DOHH2 (cell line): ENCODE data around the gene NDUFAB1.
"Not testable (repeated sequence)": the region's sequence is repeated elsewhere in the genome, so short reads cannot be mapped to it uniquely, and the experiment has no call there.

Experiments
- H3F3A ChIP-seq: fragments of 200-600 bp; sonication (generic), shearing (Covaris generic); 2 replicates; pipeline ENCODE4 v1.6.0; 2016; ENCODE audit warnings: antibody characterized with exemption, mild to moderate bottlenecking; ENCODE audit not compliant: control insufficient read depth, insufficient read depth
- H3K27ac ChIP-seq: fragments of 200-600 bp; sonication (generic); 2 replicates; pipeline ENCODE4 v1.5.1; 2014; ENCODE audit warnings: low read depth, mild to moderate bottlenecking, low read length, moderate library complexity
- H3K27me3 ChIP-seq: fragments of 200-600 bp; sonication (generic); 2 replicates; pipeline ENCODE4 v1.6.1; 2014; ENCODE audit warnings: mild to moderate bottlenecking, low read length, mixed read lengths; ENCODE audit not compliant: control insufficient read depth
- H3K36me3 ChIP-seq: fragments of 200-600 bp; sonication (generic); 2 replicates; pipeline ENCODE4 v1.6.1; 2014; ENCODE audit warnings: mild to moderate bottlenecking, low read length, moderate library complexity, mixed read lengths; ENCODE audit not compliant: control insufficient read depth
- H3K4me1 ChIP-seq: fragments of 200-600 bp; sonication (generic); 2 replicates; pipeline ENCODE4 v1.6.1; 2014; ENCODE audit warnings: mild to moderate bottlenecking, low read length, mixed read lengths; ENCODE audit not compliant: control insufficient read depth
- H3K4me2 ChIP-seq: fragments of 200-600 bp; sonication (generic); 2 replicates; pipeline ENCODE4 v1.6.0; 2014; ENCODE audit warnings: mild to moderate bottlenecking, low read length, moderate library complexity
- H3K4me3 ChIP-seq: fragments of 200-600 bp; sonication (generic); 2 replicates; pipeline ENCODE4 v1.5.1; 2014; ENCODE audit warnings: mild to moderate bottlenecking, low read length, mixed read lengths
- H3K79me2 ChIP-seq: fragments of 200-600 bp; sonication (generic); 2 replicates; pipeline ENCODE4 v1.6.1; 2014; ENCODE audit warnings: mild to moderate bottlenecking, low read length, mixed read lengths; ENCODE audit not compliant: control insufficient read depth
- H3K9me2 ChIP-seq: fragments of 200-600 bp; sonication (generic); replicated peaks from 2 replicates; pipeline ENCODE4 v1.6.1; 2014; ENCODE audit warnings: mild to moderate bottlenecking, low read length, mixed read lengths; ENCODE audit not compliant: control insufficient read depth
- H3K9me3 ChIP-seq: fragments of 200-600 bp; sonication (generic); 2 replicates; pipeline ENCODE4 v1.6.1; 2014; ENCODE audit warnings: antibody characterized with exemption, low read length, mixed read lengths; ENCODE audit not compliant: control insufficient read depth, insufficient read depth
- H4K20me1 ChIP-seq: fragments of 200-600 bp; sonication (generic); 2 replicates; pipeline ENCODE4 v1.6.0; 2014; ENCODE audit warnings: low read depth, mild to moderate bottlenecking, antibody characterized with exemption, low read length, moderate library complexity; ENCODE audit not compliant: control insufficient read depth, insufficient read depth
- CTCF ChIP-seq: fragments of 200-600 bp; sonication (generic); IDR thresholded peaks from one replicate; pipeline ENCODE4 v1.5.1; 2014; ENCODE audit warnings: antibody characterized with exemption, mild to moderate bottlenecking, low read depth, low read length; ENCODE audit not compliant: poor library complexity, severe bottlenecking
- EZH2phosphoT487 ChIP-seq: fragments of 200-600 bp; sonication (generic); IDR thresholded peaks from 2 replicates; pipeline ENCODE4 v1.6.1; 2017; ENCODE audit warnings: borderline replicate concordance, mild to moderate bottlenecking, antibody characterized with exemption, low read length, moderate library complexity, mixed read lengths

The NDUFAB1 gene

GRCh38 chr16:23549938-23550337 lies 46.2 kb downstream of the NDUFAB1 start:
- peaks cover 7% of the 10 kb centered on the region; the same call in 1 of the 2 replicates for H3F3A ChIP-seq
- TF ChIP-seq EZH2phosphoT487 (no peak), CTCF (no peak)
- H3K9me2 ChIP-seq = no peaks in the 10 kb centered on the region
- H3K9me3 ChIP-seq = no peaks in the 10 kb centered on the region
- H3K79me2 ChIP-seq = peaks cover 15% of the 10 kb centered on the region
- no peaks in the 10 kb centered on the region for H3K27me3 ChIP-seq
- peaks cover 8% of the 10 kb centered on the region for H3K4me1 ChIP-seq
- H3K4me3 ChIP-seq = no peak overlapping the region
- no peak overlapping the region for H3K27ac ChIP-seq
- H3K36me3 ChIP-seq = peaks cover 63% of the 10 kb centered on the region
- H4K20me1 ChIP-seq = no peaks in the 10 kb centered on the region
- H3K4me2 ChIP-seq = no peak overlapping the region

- H3K9me3 ChIP-seq = no peaks in the 10 kb centered on the region
These were observed 51.7 kb downstream of the NDUFAB1 start for GRCh38 chr16:23544436-23544835.

GRCh38 chr16:23540817-23541178 lies 55.3 kb downstream of the NDUFAB1 start:
- H3K4me3 ChIP-seq, H4K20me1 ChIP-seq, H3K4me2 ChIP-seq, H3K9me2 ChIP-seq, H3K9me3 ChIP-seq, H3K79me2 ChIP-seq, H3K27ac ChIP-seq, H3K27me3 ChIP-seq, H3K4me1 ChIP-seq, H3F3A ChIP-seq: not testable (repeated sequence)
- H3K36me3 ChIP-seq = peaks cover 54% of the 10 kb centered on the region

More at GRCh38 chr16:23544436-23544835, 51.7 kb downstream of the NDUFAB1 start:
- no peak for TF ChIP-seq CTCF
- TF ChIP-seq EZH2phosphoT487 = no peak
- Histone ChIP-seq H3K79me2 (no peaks in the 10 kb centered on the region), H3K27me3 (no peaks in the 10 kb centered on the region), H3K4me2 (no peak overlapping the region), H3K4me1 (no peaks in the 10 kb centered on the region), H3K36me3 (peaks cover 68% of the 10 kb centered on the region), H3K27ac (no peak overlapping the region), H3K9me2 (no peaks in the 10 kb centered on the region), H4K20me1 (no peaks in the 10 kb centered on the region), H3F3A (no peaks in the 10 kb centered on the region), H3K4me3 (no peak overlapping the region)

GRCh38 chr16:23539984-23540816 lies 55.9 kb downstream of the NDUFAB1 start:
- Histone ChIP-seq H3K4me1 (peaks cover 9% of the 10 kb centered on the region), H3F3A (no peaks in the 10 kb centered on the region), H3K9me3 (no peaks in the 10 kb centered on the region), H3K27ac (no peak overlapping the region), H3K36me3 (peaks cover 54% of the 10 kb centered on the region), H3K27me3 (no peaks in the 10 kb centered on the region), H3K9me2 (no peaks in the 10 kb centered on the region), H3K4me2 (no peak overlapping the region), H3K79me2 (no peaks in the 10 kb centered on the region), H3K4me3 (no peak overlapping the region), H4K20me1 (no peaks in the 10 kb centered on the region)
- no peak for TF ChIP-seq CTCF
- no peak for TF ChIP-seq EZH2phosphoT487
